GM12878 (cell line): Measurements from ENCODE around the gene CCDC178. TPM values are rescaled to one million over a fixed set of nuclear protein-coding genes. Genes with fewer than 3 reads are reported as not detected.
"Not testable (repeated sequence)": the region's sequence is repeated elsewhere in the genome, so short reads cannot be mapped to it uniquely, and the experiment has no call there.

Source experiments
- ATAC-seq: fragments of 200-7000 bp; cut with Tn5 transposase; 3 replicates; pipeline ENCODE4 v1.9.1; 2020; ENCODE audit warnings: mild to moderate bottlenecking, moderate library complexity
- BruUV-seq: library from RNA; stranded (reverse); fragments of 400-500 nt; replicated peaks from 2 replicates; lab custom pipeline; 2021; lab: Mats Ljungman, UMichigan
- CTCF ChIA-PET: fragments of 300-600 bp; sonication (Branson Sonifier 250); formaldehyde crosslinking; extraction: SDS; loops from one replicate; lab custom pipeline; 2021; ENCODE audit warnings: inconsistent platforms; lab: Yijun Ruan, JAX
- POLR2A ChIA-PET: fragments of 350-600 bp; formaldehyde crosslinking; extraction: SDS; loops from one replicate; lab custom pipeline; 2021; ENCODE audit warnings: inconsistent platforms; lab: Charles Lee
- RAD21 ChIA-PET: fragments of 300-600 bp; sonication (Branson Sonifier 250); formaldehyde crosslinking; loops from one replicate; lab custom pipeline; 2023; ENCODE audit warnings: antibody characterized with exemption; ENCODE audit not compliant: unreplicated experiment; lab: Charles Lee
- SMC1A ChIA-PET: fragments of 300-600 bp; sonication (Branson Sonifier 250); formaldehyde crosslinking; loops from one replicate; lab custom pipeline; 2023; ENCODE audit not compliant: unreplicated experiment, uncharacterized antibody; lab: Charles Lee
- DNase-seq: peaks from one replicate; pipeline ENCODE4 v3.0.0-alpha.2; 2011; ENCODE audit warnings: low read depth, low spot score
- FAIRE-seq: peaks from 3 replicates; lab custom pipeline; 2011; peaks lifted over from hg19 to GRCh38; lab: Jason Lieb, UNC
- H2AFZ ChIP-seq: 2 replicates; pipeline ENCODE4 v1.6.0; 2011; ENCODE audit warnings: low read depth, low read length, control low read depth; ENCODE audit not compliant: control insufficient read depth
- H3K27ac ChIP-seq: 2 replicates; pipeline ENCODE4 v1.5.1; 2011; ENCODE audit warnings: control low read depth; ENCODE audit not compliant: control insufficient read depth, insufficient read depth
- H3K27me3 ChIP-seq, 2 experiments: replicated peaks in 1 of 2; 2 replicates each; pipeline versions ENCODE4 v1.6.0 to v1.6.1; 2011; ENCODE audit warnings: low read length in 1 of 2; ENCODE audit not compliant: control insufficient read depth in 2 of 2, insufficient read depth in 2 of 2
- H3K36me3 ChIP-seq, 2 experiments: 2 replicates each; pipeline ENCODE4 v1.5.1; 2011; ENCODE audit warnings: low read length in 1 of 2; ENCODE audit not compliant: control insufficient read depth in 2 of 2, insufficient read depth in 2 of 2
- H3K4me1 ChIP-seq: 2 replicates; pipeline ENCODE4 v1.6.1; 2011; ENCODE audit warnings: mild to moderate bottlenecking, low read length, moderate library complexity, mixed read lengths; ENCODE audit not compliant: control insufficient read depth, insufficient read depth
- H3K4me2 ChIP-seq: 2 replicates; pipeline ENCODE4 v1.6.0; 2011; ENCODE audit warnings: control low read depth; ENCODE audit not compliant: control insufficient read depth, insufficient read depth
- H3K4me3 ChIP-seq: fragments of 200-600 bp; sonication (generic); 2 replicates; pipeline ENCODE4 v1.5.1; 2016
- H3K79me2 ChIP-seq: 2 replicates; pipeline ENCODE4 v1.6.0; 2011; ENCODE audit warnings: low read length; ENCODE audit not compliant: control insufficient read depth, insufficient read depth
- H3K9ac ChIP-seq: 2 replicates; pipeline ENCODE4 v1.8.0; 2011; ENCODE audit warnings: low read length, control low read depth, mixed read lengths; ENCODE audit not compliant: control insufficient read depth, insufficient read depth
- H3K9me3 ChIP-seq: replicated peaks from 3 replicates; pipeline ENCODE4 v1.5.1; 2011; ENCODE audit warnings: mild to moderate bottlenecking, low read length; ENCODE audit not compliant: control insufficient read depth, insufficient read depth
- H4K20me1 ChIP-seq: 2 replicates; pipeline ENCODE4 v1.6.0; 2011; ENCODE audit not compliant: control insufficient read depth, insufficient read depth
- WGBS: methylation state at CpG from one replicate; pipeline ENCODE4 v1.1.6; 2016; ENCODE audit warnings: low lambda C conversion rate; ENCODE audit not compliant: insufficient replicate concordance, insufficient coverage; ENCODE audit errors: missing lambda C conversion rate; 5-methylcytosine and 5-hydroxymethylcytosine counted together
- in situ Hi-C: fragments of 300-500 bp; cut with MboI; formaldehyde crosslinking; loops from 9 replicates; pipeline ENCODE4 v1.14.3; 2018; ENCODE audit warnings: mixed read lengths
- intact Hi-C: fragments of 100-400 bp; cut with micrococcal nuclease; formaldehyde crosslinking; loops from one replicate; pipeline ENCODE4 v1.14.2; 2022; ENCODE audit not compliant: unreplicated experiment
- polyA plus RNA-seq, 11 experiments: library from polyadenylated mRNA; depleted of rRNA in 4 of 11; unstranded in 6 of 11; stranded (reverse) in 5 of 11; fragments of >200 nt; fragmentation: Nextera tagmentation in 4 of 11; fragmentation: Illumina TruSeq in 1 of 11; extraction: Ambion mirVana in 4 of 11; extraction: Trizol in 1 of 11; gene quantifications; 1 replicate in 1 of 11; 2 replicates in 10 of 11; pipeline versions ENCODE4 v1.2.1 to v1.2.3, GENCODE V29; 2011 to 2016; ENCODE audit warnings: inconsistent platforms in 2 of 11, missing spikeins in 2 of 11, low read depth in 1 of 11
- total RNA-seq, 4 experiments: library from RNA; depleted of rRNA in 3 of 4; stranded (reverse); fragments of >200 nt in 3 of 4; fragmentation: Illumina TruSeq in 1 of 4; extraction: Trizol in 1 of 4; gene quantifications; 2 replicates each; pipeline versions ENCODE4 v1.2.1 to v1.2.3, GENCODE V29; 2013 to 2021
- TF ChIP-seq, protein P1 (sequence below): IDR thresholded peaks from 2 replicates; pipeline ENCODE4 v1.6.1; 2012; ENCODE audit warnings: improper control_type of control experiment, low read depth, low read length; ENCODE audit not compliant: insufficient replicate concordance

CCDC178 gene
- total and polyA plus RNA-seq, 10 of the 15 experiments (the other 5 are each of a cell fraction or from before 2014, with no cell fraction given): 0.04 TPM; not detected in 9

DNA sequence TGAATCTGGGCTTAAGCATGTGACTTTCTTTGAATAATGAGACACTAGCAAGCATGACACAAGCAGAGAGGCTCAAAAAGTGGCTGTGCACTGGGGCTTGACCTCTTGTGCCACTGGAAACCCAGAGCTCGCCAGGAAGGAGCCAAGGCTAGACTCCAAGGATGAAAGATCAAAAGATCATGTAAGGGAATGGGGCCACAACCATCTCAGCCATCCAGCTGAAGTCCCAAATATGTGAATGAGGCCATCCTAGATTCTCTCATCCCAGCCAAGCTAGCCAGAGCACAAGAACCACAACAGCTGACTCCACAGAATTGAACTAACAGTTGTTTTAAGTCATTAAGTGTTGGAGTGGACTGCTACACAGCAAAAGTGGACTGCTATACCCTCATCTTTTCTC is 288.1 kb downstream of the CCDC178 start (continued):
- TF ChIP-seq, protein P1, sequence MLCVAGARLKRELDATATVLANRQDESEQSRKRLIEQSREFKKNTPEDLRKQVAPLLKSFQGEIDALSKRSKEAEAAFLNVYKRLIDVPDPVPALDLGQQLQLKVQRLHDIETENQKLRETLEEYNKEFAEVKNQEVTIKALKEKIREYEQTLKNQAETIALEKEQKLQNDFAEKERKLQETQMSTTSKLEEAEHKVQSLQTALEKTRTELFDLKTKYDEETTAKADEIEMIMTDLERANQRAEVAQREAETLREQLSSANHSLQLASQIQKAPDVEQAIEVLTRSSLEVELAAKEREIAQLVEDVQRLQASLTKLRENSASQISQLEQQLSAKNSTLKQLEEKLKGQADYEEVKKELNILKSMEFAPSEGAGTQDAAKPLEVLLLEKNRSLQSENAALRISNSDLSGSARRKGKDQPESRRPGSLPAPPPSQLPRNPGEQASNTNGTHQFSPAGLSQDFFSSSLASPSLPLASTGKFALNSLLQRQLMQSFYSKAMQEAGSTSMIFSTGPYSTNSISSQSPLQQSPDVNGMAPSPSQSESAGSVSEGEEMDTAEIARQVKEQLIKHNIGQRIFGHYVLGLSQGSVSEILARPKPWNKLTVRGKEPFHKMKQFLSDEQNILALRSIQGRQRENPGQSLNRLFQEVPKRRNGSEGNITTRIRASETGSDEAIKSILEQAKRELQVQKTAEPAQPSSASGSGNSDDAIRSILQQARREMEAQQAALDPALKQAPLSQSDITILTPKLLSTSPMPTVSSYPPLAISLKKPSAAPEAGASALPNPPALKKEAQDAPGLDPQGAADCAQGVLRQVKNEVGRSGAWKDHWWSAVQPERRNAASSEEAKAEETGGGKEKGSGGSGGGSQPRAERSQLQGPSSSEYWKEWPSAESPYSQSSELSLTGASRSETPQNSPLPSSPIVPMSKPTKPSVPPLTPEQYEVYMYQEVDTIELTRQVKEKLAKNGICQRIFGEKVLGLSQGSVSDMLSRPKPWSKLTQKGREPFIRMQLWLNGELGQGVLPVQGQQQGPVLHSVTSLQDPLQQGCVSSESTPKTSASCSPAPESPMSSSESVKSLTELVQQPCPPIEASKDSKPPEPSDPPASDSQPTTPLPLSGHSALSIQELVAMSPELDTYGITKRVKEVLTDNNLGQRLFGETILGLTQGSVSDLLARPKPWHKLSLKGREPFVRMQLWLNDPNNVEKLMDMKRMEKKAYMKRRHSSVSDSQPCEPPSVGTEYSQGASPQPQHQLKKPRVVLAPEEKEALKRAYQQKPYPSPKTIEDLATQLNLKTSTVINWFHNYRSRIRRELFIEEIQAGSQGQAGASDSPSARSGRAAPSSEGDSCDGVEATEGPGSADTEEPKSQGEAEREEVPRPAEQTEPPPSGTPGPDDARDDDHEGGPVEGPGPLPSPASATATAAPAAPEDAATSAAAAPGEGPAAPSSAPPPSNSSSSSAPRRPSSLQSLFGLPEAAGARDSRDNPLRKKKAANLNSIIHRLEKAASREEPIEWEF: no peak

DNA sequence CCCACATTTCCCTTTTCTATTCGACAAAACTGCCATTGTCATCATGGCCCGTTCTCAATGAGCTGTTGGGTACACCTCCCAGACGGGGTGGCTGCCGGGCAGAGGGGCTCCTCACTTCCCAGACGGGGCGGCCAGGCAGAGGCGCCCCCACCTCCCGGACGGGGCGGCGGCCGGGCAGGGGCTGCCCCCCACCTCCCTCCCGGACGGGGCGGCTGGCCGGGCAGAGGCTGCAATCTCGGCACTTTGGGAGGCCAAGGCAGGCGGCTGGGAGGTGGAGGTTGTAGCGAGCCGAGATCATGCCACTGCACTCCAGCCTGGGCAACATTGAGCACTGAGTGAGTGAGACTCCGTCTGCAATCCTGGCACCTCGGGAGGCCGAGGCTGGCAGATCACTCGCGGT is 292.7 kb downstream of the CCDC178 start:
- H3K79me2 ChIP-seq, DNase-seq, H3K36me3 ChIP-seq, ATAC-seq, H3K4me2 ChIP-seq, RAD21 ChIA-PET, in situ Hi-C loops, H3K4me1 ChIP-seq, H3K27me3 ChIP-seq, CTCF ChIA-PET, H3K9me3 ChIP-seq, H3K4me3 ChIP-seq, H3K9ac ChIP-seq, H3K27ac ChIP-seq, H4K20me1 ChIP-seq, SMC1A ChIA-PET, FAIRE-seq, H2AFZ ChIP-seq, BruUV-seq, POLR2A ChIA-PET, intact Hi-C loops: not testable (repeated sequence)
- 57% methylated on average over 15 of the region's 25 CpGs for WGBS
